ENCODE measurements around the gene MBD6. TPM values are rescaled to one million over a fixed set of nuclear protein-coding genes. Genes with fewer than 3 reads are reported as not detected.

MBD6 gene
- total and polyA plus RNA-seq, 2 of the 8 experiments (the other 6 are each of a cell fraction or from before 2014, with no cell fraction given), result 3.9 to 32.3 TPM

DNA sequence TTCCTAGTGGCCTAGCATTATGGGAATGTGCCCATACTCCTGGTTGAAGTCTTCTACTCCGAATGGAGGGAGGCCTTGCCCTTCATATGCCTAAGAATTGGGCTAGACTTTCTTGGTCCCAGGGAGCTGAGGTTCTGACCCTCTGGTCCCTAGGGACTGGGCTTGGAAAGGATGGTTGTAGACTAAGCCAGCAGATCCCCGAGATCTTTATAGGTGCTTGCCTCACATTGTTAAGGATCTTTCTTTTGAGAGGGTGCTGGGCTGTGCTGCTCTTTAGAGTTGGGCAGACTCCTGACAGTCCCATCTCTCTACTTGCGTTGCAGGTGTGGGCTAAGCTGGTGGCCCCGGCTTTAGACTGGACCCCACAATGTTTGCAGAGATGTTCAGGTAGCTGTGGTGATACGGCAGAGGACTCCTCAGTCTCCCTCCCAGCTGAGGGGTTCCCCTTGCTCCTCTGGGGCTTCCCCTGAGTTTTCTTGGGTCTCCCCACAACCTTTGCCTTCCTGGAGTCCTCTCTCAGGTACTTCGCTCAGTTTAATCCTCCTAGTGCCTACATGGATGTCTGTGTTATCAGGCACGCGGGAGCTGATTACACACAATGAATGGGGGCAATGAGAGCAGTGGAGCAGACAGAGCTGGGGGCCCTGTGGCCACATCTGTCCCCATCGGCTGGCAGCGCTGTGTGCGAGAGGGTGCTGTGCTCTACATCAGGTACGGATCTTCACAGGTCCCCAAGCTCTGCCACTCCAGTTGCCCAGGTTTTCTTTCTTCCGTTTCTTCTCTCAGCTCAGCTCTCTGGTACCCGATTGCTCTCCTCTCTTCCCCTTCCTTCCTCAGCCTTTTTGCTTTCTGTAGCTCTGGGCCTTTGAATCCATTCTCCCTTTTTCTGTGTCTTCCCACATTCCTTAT is 1.3 kb downstream of the MBD6 start:
- Histone ChIP-seq H2BK15ac (ENCODE audit: low read length) (no peak overlapping the region), H3K79me1 (ENCODE audit: low read depth, low read length) (no peaks in the 10 kb centered on the region; the same call in 1 of the 2 replicates), H3K9me3 (ENCODE audit: insufficient read depth in 2 of 2, low read depth in 1 of 2, low read length in 1 of 2) (no peaks in the 10 kb centered on the region), H3K9ac (replicated peaks in 1 of 4; ENCODE audit: extremely low read depth in 1 of 4, low read depth in 3 of 4, low read length in 3 of 4) (peak overlapping the region in 1 of 4 experiments; percentile 35; a peak in 2 of 7 replicates), H3K79me2 (ENCODE audit: control insufficient read depth in 1 of 2, insufficient read depth in 2 of 2, low read length in 2 of 2) (peaks cover 0 to 17% of the 10 kb centered on the region in 2 experiments; a peak in 1 of 4 replicates), H2BK12ac (ENCODE audit: low read depth, low read length) (no peak overlapping the region), H2AK5ac (ENCODE audit: low read depth, low read length) (0 out of 2 replicates have a peak overlapping the region, but pooled peaks have one; percentile 2), H2AFZ (ENCODE audit: low read length) (no peak overlapping the region), H3K36me3 (ENCODE audit: control insufficient read depth in 2 of 4, insufficient read depth in 4 of 4, low read length in 3 of 4) (peaks cover 2 to 34% (median 6%) of the 10 kb centered on the region in 4 experiments; a peak in 5 of 8 replicates), H3K23ac (ENCODE audit: insufficient read length) (no peak overlapping the region), H3K4me2 (ENCODE audit: insufficient read depth in 1 of 2, low read depth in 2 of 2, low read length in 2 of 2) (peak overlapping the region; percentile 81 to 91), H3K4me1 (replicated peaks in 1 of 4; ENCODE audit: control insufficient read depth in 3 of 4, insufficient read depth in 4 of 4, low read length in 3 of 4) (peaks cover 8 to 24% (median 14%) of the 10 kb centered on the region in 4 experiments), H4K5ac (ENCODE audit: insufficient read length, low read depth, low read length) (no peak overlapping the region), H3K56ac (replicated peaks; ENCODE audit: insufficient read length, low read depth, low read length) (no peak overlapping the region), H3K27ac (ENCODE audit: low read depth, low read length) (no peak overlapping the region), H4K20me1 (replicated peaks in 1 of 2; ENCODE audit: control insufficient read depth in 1 of 2, insufficient read depth in 2 of 2, low read length in 2 of 2) (peaks cover 5 to 16% of the 10 kb centered on the region in 2 experiments), H4K8ac (ENCODE audit: extremely low read depth, insufficient read depth, low read length) (no peak overlapping the region), H2BK120ac (replicated peaks; ENCODE audit: low read depth, low read length) (no peak overlapping the region), H2BK5ac (ENCODE audit: low read depth, low read length) (0 out of 2 replicates have a peak overlapping the region, but pooled peaks have one; percentile 61), H4K91ac (replicated peaks; ENCODE audit: insufficient read length, low read length) (no peak overlapping the region), H3K27me3 (replicated peaks in 1 of 4; ENCODE audit: control insufficient read depth in 3 of 4, extremely low read depth in 1 of 4, insufficient read depth in 3 of 4, low read length in 3 of 4) (no peaks in the 10 kb centered on the region), H3K4ac (replicated peaks; ENCODE audit: insufficient read length, low read depth, low read length) (no peak overlapping the region), H3K23me2 (ENCODE audit: low read depth, low read length) (peaks cover 19% of the 10 kb centered on the region), H3K18ac (ENCODE audit: extremely low read depth, low read length) (no peak overlapping the region; the same call in 1 of the 2 replicates), H3K14ac (ENCODE audit: insufficient read length) (no peak overlapping the region), H2BK20ac (ENCODE audit: low read length) (no peak overlapping the region), H3K4me3 (ENCODE audit: extremely low read depth in 1 of 4, insufficient read depth in 2 of 4, low read depth in 3 of 4, low read length in 4 of 4) (peak overlapping the region; percentile 58 to 95 (median 83); a peak in 7 of 8 replicates)
- CTCF ChIA-PET (ENCODE audit: partially characterized antibody), result interaction anchor here (0.8 to 4.8 kb wide), 12 partner anchors 8 to 101 kb away, joined by 3 to 29 read pairs (median 4); partner anchors contain the start of gene INHBE
- WGBS, 2 experiments (ENCODE audit: extremely low coverage in 1 of 2, insufficient coverage in 1 of 2, insufficient read length in 1 of 2, insufficient replicate concordance in 2 of 2, low coverage in 1 of 2, low lambda C conversion rate in 2 of 2, missing lambda C conversion rate in 1 of 2), result 88% methylated on average over 14 of the region's 14 CpGs; no CpG with 5 or more reads in 1 of the 2 experiments
- POLR2A ChIA-PET (ENCODE audit: partially characterized antibody), result interaction anchor here (0.8 to 4.5 kb wide), 24 partner anchors 8 to 227 kb away, joined by 3 to 26 read pairs (median 4); partner anchors contain the start of genes DCTN2, INHBE, OS9 and PIP4K2C
- DNase-seq (ENCODE audit: low read depth in 1 of 2, low spot score in 2 of 2), result no peak
- no peak for FAIRE-seq
- TF ChIP-seq CREB1 (IDR thresholded peaks at IDR 0.05) (no peak), HDAC2 (IDR thresholded peaks at IDR 0.05; ENCODE audit: borderline replicate concordance in 1 of 2, low read depth in 2 of 2, low read length in 2 of 2) (no peak), SIRT6 (IDR thresholded peaks at IDR 0.05; ENCODE audit: low read length) (no peak)

Measured in H1 (cell line).